Metanephros (tissue), 2 donors: Measurements from ENCODE around the gene NCOA3. TPM values are rescaled to one million over a fixed set of nuclear protein-coding genes. Genes with fewer than 3 reads are reported as not detected.

Source experiments
- small RNA-seq: library from RNA; depleted of rRNA; stranded (forward); fragments of <200 nt; gene quantifications from one replicate; pipeline ENCODE3, GENCODE V24; 2014; ENCODE audit warnings: low replicate concordance
- total RNA-seq: library from RNA; depleted of rRNA; stranded (reverse); fragments of >200 nt; gene quantifications from one replicate; pipeline ENCODE4 v1.2.3, GENCODE V29; 2014

Gene NCOA3
- total RNA-seq = 49.7 TPM

DNA sequence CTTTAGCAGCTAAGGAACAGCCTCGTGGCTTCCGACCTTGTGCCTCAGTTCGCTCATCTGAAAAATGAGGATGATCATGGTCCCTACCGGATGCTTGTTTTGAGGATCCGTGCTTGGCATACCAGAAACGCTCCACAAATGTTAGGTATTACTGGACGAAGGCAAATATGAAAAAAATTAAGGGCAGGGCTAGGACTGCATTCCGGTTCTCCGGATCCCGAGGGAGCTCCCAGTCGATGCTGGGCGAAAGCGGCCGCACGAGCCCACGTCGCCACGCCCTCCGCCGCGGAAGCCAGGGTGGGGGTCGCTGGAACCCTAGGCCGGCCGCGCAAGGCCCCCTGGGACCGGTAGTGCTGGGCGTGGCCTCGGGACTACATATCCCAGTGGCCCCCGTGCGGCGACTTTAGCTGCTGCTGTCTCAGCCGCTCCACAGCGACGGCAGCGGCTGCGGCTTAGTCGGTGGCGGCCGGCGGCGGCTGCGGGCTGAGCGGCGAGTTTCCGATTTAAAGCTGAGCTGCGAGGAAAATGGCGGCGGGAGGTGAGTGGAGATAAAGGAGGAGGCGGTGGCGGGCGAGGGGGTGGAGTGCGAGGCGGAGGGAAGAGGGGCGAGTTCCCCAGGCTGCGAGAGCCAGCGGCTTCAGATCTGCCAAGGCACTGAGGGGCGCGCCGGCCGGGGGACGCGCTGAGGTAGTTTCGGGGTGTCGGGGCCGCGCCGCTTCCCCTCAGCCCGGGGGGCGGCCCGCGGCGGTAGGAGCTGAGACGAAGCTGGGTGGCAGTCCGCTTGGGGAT, at the start of gene NCOA3:
NCOA3 (plus strand) TSS at position 406 of the 789 bp plus-strand sequence. CDS start 120,361 bp downstream, outside the sequence.

Small RNAs within 50 kb of the gene (small RNA-seq; reads per million reads assigned to genes)
- gene RNU6-497P = not detected
- gene RNU6-563P = not detected

Other genes with a start within 250 kb of the NCOA3 start
- 33.2 TPM for gene ZMYND8, start 145.2 kb upstream of the NCOA3 start, total RNA-seq